Activated T-helper 9 cell treated with anti-CD3 and anti-CD28 coated beads, Interleukin-2, amount 50 U/mL, for 16 hours (primary cell): ENCODE measurements around the gene NCMAP.
"Not testable (repeated sequence)": the region's sequence is repeated elsewhere in the genome, so short reads cannot be mapped to it uniquely, and the experiment has no call there.

Source experiments
- DNase-seq: peaks from one replicate; pipeline ENCODE4 v3.0.0-alpha.2; 2020; ENCODE audit warnings: low read depth

NCMAP gene, protein sequence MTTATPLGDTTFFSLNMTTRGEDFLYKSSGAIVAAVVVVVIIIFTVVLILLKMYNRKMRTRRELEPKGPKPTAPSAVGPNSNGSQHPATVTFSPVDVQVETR

DNA sequence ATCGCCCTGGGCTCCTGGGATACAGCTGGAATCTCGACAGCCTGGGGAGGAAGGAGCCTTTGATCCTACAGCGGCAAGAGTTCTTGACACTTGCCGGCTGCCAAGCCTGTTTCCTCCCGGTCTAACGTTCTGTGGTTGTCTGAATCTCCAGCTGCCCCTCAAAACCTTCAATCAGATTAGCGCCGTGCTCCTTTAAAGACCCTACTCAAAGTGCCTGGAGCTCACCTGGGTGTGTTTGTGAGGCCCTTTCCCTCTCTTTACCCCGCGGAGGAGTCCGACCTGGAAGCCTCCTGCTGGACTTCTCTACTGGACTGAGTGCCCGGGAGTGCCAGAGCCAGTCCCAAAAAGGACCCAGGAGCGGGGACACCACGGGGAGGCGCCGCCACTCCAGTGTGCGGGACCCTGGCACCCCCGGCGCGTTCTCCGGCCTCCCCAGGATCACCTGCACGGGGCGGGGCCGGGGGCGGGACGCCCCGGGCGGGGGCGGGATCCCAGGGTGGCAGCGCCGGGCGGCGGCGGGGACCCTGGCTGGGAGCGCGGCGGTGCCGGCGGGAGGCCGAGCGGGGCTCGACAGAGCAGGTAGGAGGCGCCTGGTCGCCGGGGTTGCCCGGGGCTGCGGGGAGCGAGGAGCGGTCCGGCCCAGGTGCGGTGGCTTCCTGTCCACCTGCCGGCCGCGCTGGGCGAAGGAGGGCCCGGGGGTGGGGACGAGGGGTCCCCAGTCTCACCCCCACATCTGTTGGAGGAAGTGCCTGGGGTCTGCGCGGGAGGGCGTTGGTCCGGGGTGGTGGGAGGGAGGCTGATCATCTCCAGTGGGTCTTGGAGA, at the start of gene NCMAP:
Gene NCMAP (plus strand): TSS at position 497 of the 823 bp plus-strand sequence. CDS start 39,344 bp downstream, outside the sequence.
- peak; percentile 34 for DNase-seq

DNA sequence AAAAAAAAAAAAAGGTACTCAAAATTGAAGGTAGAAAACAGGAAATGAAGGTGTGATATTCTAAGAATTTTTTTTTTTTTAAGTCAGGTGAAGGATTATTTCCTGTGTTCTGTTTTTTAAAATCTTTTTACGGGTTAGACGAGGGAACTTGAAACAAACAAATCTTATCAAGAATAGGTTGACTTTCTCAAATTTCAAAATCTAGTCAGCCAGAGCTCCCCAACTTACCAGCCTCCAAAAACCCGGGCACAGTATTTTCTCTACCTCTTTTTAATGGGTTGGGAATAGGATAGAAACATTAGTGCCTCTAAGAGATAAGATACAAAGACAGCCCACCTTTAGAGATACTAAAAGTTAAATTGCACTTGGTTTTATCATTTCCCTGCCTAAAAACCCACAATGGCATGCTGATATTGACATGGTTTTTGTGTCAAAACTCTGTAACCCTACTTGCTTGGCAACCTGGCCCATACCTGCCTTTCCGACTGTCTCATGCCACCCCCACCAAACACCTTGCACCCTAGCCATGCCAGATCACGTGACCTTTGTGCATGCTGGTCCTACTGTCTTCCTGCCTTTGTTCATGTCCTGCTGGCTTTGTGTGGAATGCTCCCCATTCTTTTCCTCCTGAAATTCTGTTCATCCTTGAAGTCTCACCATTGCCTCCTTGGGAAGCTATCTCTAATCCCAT, 49.1 kb upstream of the NCMAP start:
- DNase-seq: no peak

DNA sequence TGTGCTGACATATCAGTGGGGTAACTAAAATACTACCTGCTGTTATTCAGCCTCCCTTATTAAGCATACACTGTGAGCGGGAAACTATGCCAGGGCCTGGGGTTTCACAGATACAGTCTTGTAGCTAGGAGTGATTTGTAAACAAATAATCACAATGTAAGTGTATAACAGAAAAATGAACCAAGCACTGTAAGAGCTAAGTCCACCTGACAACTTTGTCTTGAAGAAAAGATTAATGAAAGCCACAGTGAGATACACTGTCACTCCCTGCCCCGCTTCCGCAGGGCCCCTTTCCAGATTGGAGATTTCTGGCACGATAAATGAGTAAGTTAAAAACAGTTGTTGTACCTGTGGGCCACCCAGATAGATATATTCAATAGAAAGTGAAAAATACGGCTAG, 48.5 kb upstream of the NCMAP start:
- DNase-seq: no peak

DNA sequence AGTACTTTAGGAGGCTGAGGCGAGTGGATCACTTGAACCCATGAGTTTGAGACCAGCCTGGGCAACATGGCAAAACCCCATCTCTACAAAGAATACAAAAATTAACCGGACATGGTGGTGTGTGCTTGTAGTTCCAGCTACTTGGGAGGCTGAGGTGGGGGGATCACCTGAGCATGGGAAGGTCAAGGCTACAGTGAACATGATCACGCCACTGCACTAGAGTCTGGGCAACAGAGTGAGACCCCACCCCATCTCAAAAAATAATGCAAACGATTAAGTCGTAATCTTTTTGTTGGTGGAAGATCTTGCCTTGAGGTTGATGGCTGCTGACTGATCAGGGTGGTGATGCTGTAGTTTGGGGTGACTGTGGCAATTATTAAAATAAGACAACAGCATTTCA, 47.0 kb upstream of the NCMAP start:
- DNase-seq: no peak

DNA sequence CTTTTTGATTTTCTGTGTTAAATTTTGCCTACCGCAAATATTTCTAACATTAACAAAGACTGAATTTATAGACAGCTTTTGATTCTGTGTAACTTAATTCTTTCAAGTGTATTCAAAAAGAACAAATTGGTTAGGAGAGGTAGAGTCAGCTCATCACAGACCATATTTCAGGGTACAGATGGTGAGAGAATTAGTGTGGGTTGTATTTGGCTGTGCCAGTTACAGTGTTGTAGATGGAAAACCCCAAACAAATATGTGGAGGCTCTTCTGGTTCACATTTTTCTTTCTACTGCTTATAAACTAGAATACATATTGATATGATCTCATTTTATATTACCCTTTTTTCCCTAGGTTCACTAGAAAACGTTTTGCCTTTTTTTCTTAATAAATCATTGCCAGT, 42.2 kb upstream of the NCMAP start:
- DNase-seq: no peak

DNA sequence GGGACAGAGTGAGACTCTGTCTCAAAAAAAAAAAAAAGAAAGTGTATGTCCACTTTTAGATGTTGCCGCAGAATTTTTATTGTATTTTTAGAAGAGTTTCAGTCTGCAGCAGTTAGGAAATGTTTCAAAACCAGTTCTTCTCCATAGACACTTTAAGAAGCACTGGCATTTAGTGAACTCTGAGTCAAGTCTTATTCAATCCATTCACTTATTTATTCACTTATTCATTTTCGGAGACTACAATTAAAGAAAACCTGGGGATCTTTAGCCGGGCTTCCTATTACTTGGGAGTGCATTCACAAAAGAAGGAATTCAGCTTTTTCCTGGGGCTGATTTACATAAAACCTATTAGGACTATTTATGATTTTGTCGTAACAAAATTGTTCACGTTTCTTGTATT, 40.9 kb upstream of the NCMAP start:
- no peak for DNase-seq

DNA sequence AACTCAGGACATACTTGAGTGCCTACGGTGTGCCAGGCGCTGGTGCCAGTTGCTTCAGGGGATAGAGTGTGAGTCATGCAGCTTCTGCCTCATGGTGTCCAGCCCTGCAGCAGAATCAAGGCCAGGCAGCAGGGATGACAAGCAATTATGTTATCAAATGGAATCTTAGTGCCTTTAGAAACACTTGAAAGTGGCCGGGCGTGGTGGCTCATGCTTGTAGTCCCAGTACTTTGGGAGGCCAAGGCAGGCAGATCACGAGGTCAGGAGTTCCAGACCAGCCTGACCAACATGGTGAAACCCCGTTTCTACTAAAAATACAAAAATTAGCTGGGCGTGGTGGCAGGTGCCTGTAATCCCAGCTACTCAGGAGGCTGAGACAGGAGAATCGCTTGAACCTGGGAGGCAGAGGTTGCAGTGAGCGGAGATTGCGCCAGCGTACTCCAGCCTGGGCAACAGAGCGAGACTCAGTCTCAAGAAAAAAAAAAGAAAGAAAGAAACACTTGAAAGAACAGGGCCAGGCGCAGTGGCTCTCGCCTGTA, 40.1 kb upstream of the NCMAP start:
- not testable (repeated sequence) for DNase-seq

DNA sequence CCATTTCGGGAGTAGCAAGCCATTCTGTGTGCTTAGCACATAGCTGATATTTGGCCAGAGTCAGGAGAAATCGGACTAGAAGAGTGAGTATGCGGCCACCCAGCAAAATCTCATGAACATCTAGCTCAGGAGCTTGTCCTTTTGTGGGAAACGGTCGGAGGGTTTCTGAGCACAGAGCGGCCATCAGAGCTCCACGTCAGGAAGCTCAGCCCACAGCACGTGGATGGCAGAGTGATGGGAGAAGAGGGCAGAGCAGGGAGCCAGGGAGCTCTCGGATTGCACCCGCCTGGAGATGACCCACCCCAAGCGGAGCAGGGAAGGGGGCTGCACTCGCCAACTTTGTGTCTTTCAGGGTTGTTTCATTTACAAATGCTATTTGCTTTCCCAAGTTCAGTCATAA, 39.4 kb upstream of the NCMAP start:
- DNase-seq: no peak

DNA sequence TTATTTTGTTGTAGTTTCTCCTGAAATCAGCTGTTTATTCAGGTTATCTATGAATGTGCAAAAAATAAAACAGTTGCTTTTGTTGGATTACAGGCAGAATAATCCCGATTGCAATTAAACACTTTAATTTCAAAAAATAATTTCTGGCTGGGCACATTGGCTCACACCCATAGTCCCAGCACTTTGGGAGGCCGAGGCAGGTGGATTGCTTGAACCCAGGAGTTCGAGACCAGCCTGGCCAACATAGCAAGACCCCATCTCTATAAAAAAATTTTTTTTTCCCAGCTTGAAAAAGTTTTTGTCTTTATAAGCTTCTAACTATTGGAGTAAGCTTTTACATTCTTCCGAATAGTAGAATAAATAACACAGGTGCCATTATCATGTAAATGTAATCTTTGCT, 38.0 kb upstream of the NCMAP start:
- DNase-seq: no peak

DNA sequence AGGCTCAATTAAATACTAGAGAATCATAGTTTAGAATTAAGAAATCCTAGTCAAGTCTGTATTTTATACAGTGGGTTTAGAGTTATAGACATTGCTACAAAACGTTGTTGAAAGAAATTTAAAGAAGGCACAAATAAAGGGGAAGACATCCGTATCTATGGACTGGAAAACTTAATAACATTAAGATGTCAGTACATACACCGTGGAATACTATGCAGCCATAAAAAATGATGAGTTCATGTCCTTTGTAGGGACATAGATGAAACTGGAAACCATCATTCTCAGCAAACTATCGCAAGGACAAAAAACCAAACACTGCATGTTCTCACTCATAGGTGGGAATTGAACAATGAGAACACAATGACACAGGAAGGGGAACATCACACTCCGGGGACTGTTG, 35.6 kb upstream of the NCMAP start:
- DNase-seq: not testable (repeated sequence)

DNA sequence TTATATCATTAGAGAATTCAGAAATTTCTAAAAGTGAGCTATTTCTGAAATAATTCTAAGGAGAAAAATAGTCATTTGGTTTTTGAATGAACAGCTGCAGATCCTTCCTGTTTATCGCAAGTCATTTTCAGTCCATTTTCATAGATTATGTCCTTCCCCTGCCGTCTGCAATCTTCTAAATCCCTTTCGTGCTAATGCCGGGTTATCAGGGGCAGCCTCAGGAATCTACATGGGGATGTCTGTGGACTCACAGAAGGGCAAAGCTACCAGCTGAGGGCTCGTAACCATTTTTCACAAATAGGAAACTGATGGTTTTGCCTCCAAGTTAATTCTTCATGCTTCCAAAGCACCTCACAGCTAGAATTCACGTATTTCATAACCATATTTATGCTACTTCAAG, 30.3 kb upstream of the NCMAP start:
- no peak for DNase-seq

DNA sequence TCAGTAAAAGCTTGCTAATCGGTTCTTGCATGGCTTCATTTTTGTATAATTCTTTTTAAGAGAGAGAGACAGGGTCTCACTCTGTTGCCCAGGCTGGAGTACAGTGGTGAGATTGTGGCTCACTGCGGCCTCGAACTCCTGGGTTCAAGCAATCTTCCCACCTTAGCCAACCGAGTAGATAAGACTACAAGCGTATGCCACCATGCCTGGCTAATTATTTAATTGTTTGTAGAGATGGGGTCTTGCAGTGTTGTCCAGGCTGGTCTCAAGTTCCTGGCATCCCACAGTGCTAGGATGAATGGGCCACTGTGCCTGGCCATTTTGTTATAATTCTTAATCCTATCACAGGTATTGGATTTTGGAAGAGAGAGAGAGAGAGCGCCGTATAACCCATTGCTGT, 29.8 kb upstream of the NCMAP start:
- DNase-seq: no peak

DNA sequence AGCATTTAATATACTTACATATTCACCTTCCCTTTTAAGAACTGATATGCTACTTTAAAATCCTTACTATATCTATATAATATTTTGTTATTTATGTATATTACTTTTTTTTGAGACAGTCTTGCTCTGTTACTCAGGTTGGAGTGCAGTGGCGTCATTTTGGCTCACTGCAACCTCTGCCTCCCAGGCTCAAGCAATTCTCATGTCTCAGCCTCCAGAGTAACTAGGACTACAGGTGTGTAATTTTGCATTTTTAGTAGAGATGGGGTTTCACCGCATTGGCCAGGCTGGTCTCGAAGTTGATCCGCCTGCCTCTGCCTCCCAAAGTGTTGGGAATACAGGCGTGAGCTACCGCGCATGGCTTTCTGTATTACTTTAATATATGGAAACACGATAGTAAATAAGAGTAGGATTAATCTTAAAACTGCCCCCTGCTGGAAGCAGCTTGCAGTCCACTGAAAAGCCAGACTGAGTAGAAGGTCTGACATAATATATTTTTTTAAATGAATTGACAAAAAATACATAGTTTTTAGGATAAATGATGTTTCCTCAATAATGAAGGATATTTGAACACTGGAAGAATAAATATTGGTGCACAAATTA, 28.8 kb upstream of the NCMAP start:
- peak; percentile 20 for DNase-seq

DNA sequence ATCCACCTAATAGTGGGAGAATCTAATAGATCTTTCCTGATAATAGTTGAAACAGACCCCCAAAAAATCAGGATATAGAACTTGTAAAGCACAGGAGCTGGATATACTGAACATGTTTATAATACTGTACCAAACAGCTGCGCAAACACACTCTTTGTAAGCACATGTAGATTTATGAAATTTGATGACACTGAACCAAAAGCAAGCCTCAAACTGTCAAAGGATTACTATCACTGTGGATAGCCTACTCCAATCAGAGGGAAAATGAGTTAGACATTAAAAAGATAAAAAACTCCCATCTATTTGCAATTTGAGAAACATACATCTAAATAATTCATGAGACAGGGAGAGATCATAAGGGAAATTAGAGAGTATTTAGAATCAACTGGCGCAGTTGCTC, 27.1 kb upstream of the NCMAP start:
- no peak for DNase-seq

DNA sequence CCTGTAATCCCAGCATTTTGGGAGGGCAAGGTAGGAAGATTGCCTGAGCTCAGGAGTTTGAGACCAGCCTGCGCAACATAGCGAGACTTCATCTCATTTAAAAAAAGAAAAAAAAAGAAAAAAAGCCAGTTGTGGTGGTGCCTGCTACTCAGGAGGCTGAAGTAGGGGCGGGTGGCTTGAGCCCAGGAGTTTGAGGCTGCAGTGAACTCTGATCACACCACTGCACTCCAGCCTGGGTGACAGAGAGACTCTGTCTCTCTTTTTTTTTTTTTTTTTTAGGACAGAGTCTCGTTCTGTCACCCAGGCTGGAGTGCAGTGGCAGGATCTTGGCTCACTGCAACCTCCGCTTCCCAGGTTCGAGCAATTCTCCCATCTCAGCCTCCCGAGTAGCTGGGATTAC, 26.6 kb upstream of the NCMAP start:
- DNase-seq: not testable (repeated sequence)

DNA sequence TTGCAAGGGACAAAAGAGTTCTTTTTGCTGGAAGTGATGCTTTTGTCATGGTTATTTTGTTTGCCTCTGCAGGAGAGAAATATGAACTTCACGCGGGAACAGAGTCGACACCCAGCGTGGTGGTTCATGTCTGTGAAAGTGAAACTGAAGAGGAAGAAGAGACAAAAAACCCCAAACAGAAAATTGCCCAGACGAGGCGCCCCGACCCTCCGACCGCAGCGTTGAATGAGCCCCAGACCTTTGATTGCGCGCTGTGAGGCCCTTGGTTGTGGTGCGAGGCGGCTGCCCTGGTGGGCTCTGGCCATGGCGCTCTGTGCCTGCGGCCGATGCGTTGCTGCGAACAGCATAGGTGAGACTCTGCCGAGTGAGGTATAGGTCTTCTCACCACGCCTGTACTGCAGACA, 20.9 kb upstream of the NCMAP start:
- DNase-seq: peak; percentile 66

DNA sequence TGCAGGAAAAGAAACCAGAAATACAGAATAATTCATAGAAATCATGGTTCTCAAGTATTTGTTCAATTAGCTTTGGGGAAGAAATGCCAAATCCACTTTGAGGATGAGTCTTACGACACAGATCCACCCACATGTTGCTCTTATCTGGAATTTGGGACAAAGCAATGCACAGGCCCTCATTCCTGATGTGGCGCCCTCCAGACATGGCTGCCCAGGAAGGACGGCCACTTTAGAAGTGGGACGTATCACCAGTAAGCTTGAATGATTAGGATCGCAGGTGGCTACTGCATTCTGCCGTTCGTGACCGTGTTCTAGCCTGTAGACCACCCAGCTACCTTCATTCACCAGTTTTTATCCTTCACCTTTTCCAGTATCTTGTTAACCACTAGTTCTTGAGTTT, 20.1 kb upstream of the NCMAP start:
- DNase-seq: no peak

DNA sequence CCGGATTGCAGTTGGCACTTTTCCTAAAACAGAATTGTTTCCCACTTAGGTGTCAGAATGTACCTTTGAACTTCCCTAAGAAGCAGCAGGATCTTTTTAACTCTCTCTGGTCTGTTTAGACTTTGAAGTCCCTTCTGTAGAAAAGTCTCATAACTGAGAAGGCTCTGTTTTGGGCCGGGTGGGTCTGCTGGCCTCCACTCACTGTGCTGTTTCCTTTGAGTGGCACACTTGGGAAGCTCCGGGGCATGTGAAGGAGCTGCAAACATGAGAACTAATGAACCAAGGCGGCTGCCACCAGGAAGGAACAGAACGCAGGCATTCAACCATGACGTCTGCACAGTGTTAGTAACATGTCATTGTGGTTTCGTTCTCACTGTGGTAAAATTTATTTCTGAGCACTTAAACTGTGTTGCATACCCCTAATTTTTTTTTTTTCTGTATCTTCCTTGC, 19.5 kb upstream of the NCMAP start:
- peak; percentile 42 for DNase-seq

DNA sequence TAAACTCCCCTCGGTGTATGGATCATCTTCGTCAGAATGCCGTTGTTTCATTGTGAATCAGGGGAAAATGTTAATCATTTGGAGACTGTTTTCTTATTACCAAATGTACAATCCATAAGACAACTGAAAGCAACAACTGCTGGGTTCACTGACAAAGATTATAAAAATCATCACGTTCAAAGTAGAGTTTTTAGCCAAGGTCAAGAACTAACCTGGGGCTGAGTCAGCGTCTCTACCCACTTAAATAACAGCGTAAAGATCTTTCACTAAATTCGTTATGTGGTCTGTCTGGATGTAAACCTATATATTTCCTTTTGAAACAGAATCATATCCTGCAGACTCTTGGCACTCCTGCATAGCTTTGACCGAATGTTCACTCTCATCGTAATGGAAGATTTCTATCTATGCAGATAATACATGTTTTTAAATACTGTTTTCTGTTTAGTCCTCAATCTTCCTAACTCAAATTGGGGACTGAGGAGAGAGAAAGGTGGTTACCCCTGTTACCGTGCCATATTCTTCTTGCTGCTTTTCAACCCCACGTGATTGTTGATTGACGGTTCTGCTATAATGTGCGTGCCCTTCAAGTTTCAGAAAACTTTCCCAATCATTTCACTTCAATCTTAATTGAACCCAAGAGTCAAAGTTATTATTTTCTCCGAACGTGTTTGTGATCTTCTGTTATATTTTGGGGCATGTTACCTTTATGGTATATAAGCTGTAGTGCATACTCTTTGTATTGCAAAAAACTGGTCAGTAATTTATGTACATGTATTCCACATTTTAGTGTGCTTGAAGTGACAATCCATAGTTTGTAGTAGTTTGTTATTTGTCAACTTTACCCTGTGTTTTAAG, 15.6 kb upstream of the NCMAP start:
- DNase-seq: no peak

DNA sequence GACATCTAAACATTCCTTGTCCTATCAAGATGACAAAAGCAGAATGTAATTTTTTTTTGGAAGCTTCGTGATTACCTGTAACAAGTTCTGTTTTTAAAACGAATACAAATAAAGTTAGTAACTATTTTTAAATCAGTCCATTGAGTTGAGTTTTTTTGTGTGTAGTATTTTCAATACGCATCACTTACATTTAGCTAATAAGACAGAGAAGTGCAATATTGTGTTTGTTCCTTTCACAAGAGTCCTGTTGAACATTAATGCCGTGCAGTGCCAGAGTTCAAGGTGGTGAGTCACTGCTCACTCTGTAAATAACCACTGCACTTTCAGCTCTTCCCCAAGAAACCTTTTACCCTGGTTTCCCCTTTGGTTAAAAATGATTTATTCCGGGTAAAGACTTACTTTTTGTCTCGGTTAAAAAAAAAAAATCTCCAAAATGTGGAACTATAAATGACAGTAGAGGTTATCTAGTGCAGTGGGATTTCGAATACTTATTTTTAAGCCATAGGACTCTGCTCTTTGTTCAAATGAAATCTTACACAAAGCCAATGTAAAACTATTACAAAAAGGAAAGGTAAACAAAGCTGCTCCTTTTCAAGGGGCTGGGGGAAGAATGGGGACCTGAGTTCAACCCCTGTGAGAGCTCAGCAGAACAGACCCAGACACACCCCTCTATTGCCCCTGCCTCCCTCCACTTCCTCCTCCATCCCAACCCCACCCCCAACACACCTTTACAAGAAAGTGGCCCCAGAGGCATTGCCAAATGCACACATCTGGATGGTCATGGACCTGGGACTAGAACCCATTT, 14.8 kb upstream of the NCMAP start:
- DNase-seq: no peak
